ENCODE results near the gene ARHGAP18.
"Not testable (repeated sequence)": the region's sequence is repeated elsewhere in the genome, so short reads cannot be mapped to it uniquely, and the experiment has no call there.

ARHGAP18 gene

GRCh38 chr6:129586815-129587214 lies 123.2 kb downstream of the ARHGAP18 start:
- DNase-seq (ENCODE audit: low read depth in 2 of 2): no peak

- DNase-seq (ENCODE audit: low read depth in 2 of 2): no peak
Observed at GRCh38 chr6:129583866-129584265, 126.1 kb downstream of the ARHGAP18 start.

- DNase-seq (ENCODE audit: low read depth in 2 of 2): no peak
Observed at GRCh38 chr6:129578315-129578714, 131.7 kb downstream of the ARHGAP18 start.

- no peak for DNase-seq (ENCODE audit: low read depth in 2 of 2)
Observed at GRCh38 chr6:129577691-129578090, 132.3 kb downstream of the ARHGAP18 start.

- no peak for DNase-seq (ENCODE audit: low read depth in 2 of 2)
Observed at GRCh38 chr6:129576456-129576855, 133.5 kb downstream of the ARHGAP18 start.

GRCh38 chr6:129575378-129576118 lies 134.4 kb downstream of the ARHGAP18 start:
- DNase-seq (ENCODE audit: low read depth in 2 of 2): no peak

- DNase-seq (ENCODE audit: low read depth in 2 of 2): not testable (repeated sequence)
Observed at GRCh38 chr6:129574605-129575004, 135.4 kb downstream of the ARHGAP18 start.

GRCh38 chr6:129570929-129571328 lies 139.0 kb downstream of the ARHGAP18 start:
- not testable (repeated sequence) for DNase-seq (ENCODE audit: low read depth in 2 of 2)

- no peak for DNase-seq (ENCODE audit: low read depth in 2 of 2)
Observed at GRCh38 chr6:129568015-129568414, 142.0 kb downstream of the ARHGAP18 start.

GRCh38 chr6:129567374-129567773 lies 142.6 kb downstream of the ARHGAP18 start:
- peak; percentile 14 to 27 for DNase-seq (ENCODE audit: low read depth in 2 of 2)

GRCh38 chr6:129565811-129566210 lies 144.2 kb downstream of the ARHGAP18 start:
- no peak for DNase-seq (ENCODE audit: low read depth in 2 of 2)

- DNase-seq (ENCODE audit: low read depth in 2 of 2): no peak
Observed at GRCh38 chr6:129565366-129565765, 144.6 kb downstream of the ARHGAP18 start.

GRCh38 chr6:129558248-129558647 lies 151.7 kb downstream of the ARHGAP18 start:
- no peak for DNase-seq (ENCODE audit: low read depth in 2 of 2)

- no peak for DNase-seq (ENCODE audit: low read depth in 2 of 2)
Observed at GRCh38 chr6:129555206-129555832, 154.7 kb downstream of the ARHGAP18 start.

- DNase-seq (ENCODE audit: low read depth in 2 of 2): no peak
Observed at GRCh38 chr6:129552413-129552812, 157.6 kb downstream of the ARHGAP18 start.

GRCh38 chr6:129551486-129551885 lies 158.5 kb downstream of the ARHGAP18 start:
- no peak for DNase-seq (ENCODE audit: low read depth in 2 of 2)

- DNase-seq (ENCODE audit: low read depth in 2 of 2): no peak
Observed at GRCh38 chr6:129546702-129547101, 163.3 kb downstream of the ARHGAP18 start.

- no peak for DNase-seq (ENCODE audit: low read depth in 2 of 2)
Observed at GRCh38 chr6:129544892-129545612, 164.9 kb downstream of the ARHGAP18 start.

- DNase-seq (ENCODE audit: low read depth in 2 of 2): no peak
Observed at GRCh38 chr6:129543981-129544380, 166.0 kb downstream of the ARHGAP18 start.

- no peak for DNase-seq (ENCODE audit: low read depth in 2 of 2)
Observed at GRCh38 chr6:129542705-129543104, 167.3 kb downstream of the ARHGAP18 start.

- no peak for DNase-seq (ENCODE audit: low read depth in 2 of 2)
Observed at GRCh38 chr6:129539032-129539431, 170.9 kb downstream of the ARHGAP18 start.

- DNase-seq (ENCODE audit: low read depth in 2 of 2): no peak
Observed at GRCh38 chr6:129536271-129536670, 173.7 kb downstream of the ARHGAP18 start.

- no peak for DNase-seq (ENCODE audit: low read depth in 2 of 2)
Observed at GRCh38 chr6:129534926-129535325, 175.1 kb downstream of the ARHGAP18 start.

Data from stimulated activated CD8-positive, alpha-beta memory T cell treated with anti-CD3 and anti-CD28 coated beads, Interleukin-2, amount 100 ng/mL, for 48 hours (primary cell).